Measurements from ENCODE around the gene PHC2.

Gene PHC2

GRCh38 chr1:33443705-33444180 is 12.8 kb upstream of the PHC2 start:
- no peaks in the 10 kb centered on the region for H3K27me3 ChIP-seq (ENCODE audit: control insufficient read depth, insufficient read depth, low read length)
- no peak overlapping the region for H3K9ac ChIP-seq (ENCODE audit: low read depth, low read length)
- no peaks in the 10 kb centered on the region for H3K36me3 ChIP-seq (ENCODE audit: insufficient read depth, low read length)
- no peak overlapping the region for H3K4me3 ChIP-seq (ENCODE audit: low read length)
- no peaks in the 10 kb centered on the region for H3K9me3 ChIP-seq (replicated peaks; ENCODE audit: low read length)
- H3K4me2 ChIP-seq (ENCODE audit: low read length), result peak overlapping the region; percentile 9
- H3K4me1 ChIP-seq (ENCODE audit: control insufficient read depth, insufficient read depth, low read length), result peaks cover 28% of the 10 kb centered on the region

- Histone ChIP-seq H3K9me3 (replicated peaks; ENCODE audit: low read length) (no peaks in the 10 kb centered on the region), H3K4me1 (ENCODE audit: control insufficient read depth, insufficient read depth, low read length) (peaks cover 28% of the 10 kb centered on the region), H3K4me2 (ENCODE audit: low read length) (peak overlapping the region; percentile 25), H3K4me3 (ENCODE audit: low read length) (no peak overlapping the region), H3K27me3 (ENCODE audit: control insufficient read depth, insufficient read depth, low read length) (no peaks in the 10 kb centered on the region), H3K36me3 (ENCODE audit: insufficient read depth, low read length) (no peaks in the 10 kb centered on the region), H3K9ac (ENCODE audit: low read depth, low read length) (no peak overlapping the region)
Observed at GRCh38 chr1:33443080-33443704, 12.3 kb upstream of the PHC2 start.

GRCh38 chr1:33442141-33442540 is 11.2 kb upstream of the PHC2 start:
- Histone ChIP-seq H3K4me3 (ENCODE audit: low read length) (no peak overlapping the region), H3K4me2 (ENCODE audit: low read length) (peak overlapping the region; percentile 16), H3K9ac (ENCODE audit: low read depth, low read length) (no peak overlapping the region), H3K4me1 (ENCODE audit: control insufficient read depth, insufficient read depth, low read length) (peaks cover 28% of the 10 kb centered on the region), H3K27me3 (ENCODE audit: control insufficient read depth, insufficient read depth, low read length) (no peaks in the 10 kb centered on the region), H3K9me3 (replicated peaks; ENCODE audit: low read length) (no peaks in the 10 kb centered on the region), H3K36me3 (ENCODE audit: insufficient read depth, low read length) (no peaks in the 10 kb centered on the region)

- no peak overlapping the region for H3K4me3 ChIP-seq (ENCODE audit: low read length)
- H3K4me2 ChIP-seq (ENCODE audit: low read length), result no peak overlapping the region
- no peak overlapping the region for H3K9ac ChIP-seq (ENCODE audit: low read depth, low read length)
- no peaks in the 10 kb centered on the region for H3K9me3 ChIP-seq (replicated peaks; ENCODE audit: low read length)
- no peaks in the 10 kb centered on the region for H3K36me3 ChIP-seq (ENCODE audit: insufficient read depth, low read length)
- H3K27me3 ChIP-seq (ENCODE audit: control insufficient read depth, insufficient read depth, low read length), result no peaks in the 10 kb centered on the region
- peaks cover 28% of the 10 kb centered on the region for H3K4me1 ChIP-seq (ENCODE audit: control insufficient read depth, insufficient read depth, low read length)
Observed at GRCh38 chr1:33441088-33441745, 10.3 kb upstream of the PHC2 start.

- H3K27me3 ChIP-seq (ENCODE audit: control insufficient read depth, insufficient read depth, low read length), result no peaks in the 10 kb centered on the region
- no peak overlapping the region for H3K4me2 ChIP-seq (ENCODE audit: low read length)
- H3K9me3 ChIP-seq (replicated peaks; ENCODE audit: low read length), result no peaks in the 10 kb centered on the region
- H3K36me3 ChIP-seq (ENCODE audit: insufficient read depth, low read length), result no peaks in the 10 kb centered on the region
- no peak overlapping the region for H3K4me3 ChIP-seq (ENCODE audit: low read length)
- H3K4me1 ChIP-seq (ENCODE audit: control insufficient read depth, insufficient read depth, low read length), result peaks cover 44% of the 10 kb centered on the region
- H3K9ac ChIP-seq (ENCODE audit: low read depth, low read length), result no peak overlapping the region
Observed at GRCh38 chr1:33439662-33440061, 8.8 kb upstream of the PHC2 start.

- peaks cover 45% of the 10 kb centered on the region for H3K4me1 ChIP-seq (ENCODE audit: control insufficient read depth, insufficient read depth, low read length)
Observed at GRCh38 chr1:33438364-33439160, 7.7 kb upstream of the PHC2 start.

GRCh38 chr1:33436557-33437285 is 5.8 kb upstream of the PHC2 start:
- H3K4me3 ChIP-seq (ENCODE audit: low read length), result no peak overlapping the region
- no peak overlapping the region for H3K9ac ChIP-seq (ENCODE audit: low read depth, low read length)
- no peak overlapping the region for H3K4me2 ChIP-seq (ENCODE audit: low read length)
- peaks cover 38% of the 10 kb centered on the region for H3K4me1 ChIP-seq (ENCODE audit: control insufficient read depth, insufficient read depth, low read length)
- no peaks in the 10 kb centered on the region for H3K9me3 ChIP-seq (replicated peaks; ENCODE audit: low read length)
- H3K27me3 ChIP-seq (ENCODE audit: control insufficient read depth, insufficient read depth, low read length), result no peaks in the 10 kb centered on the region
- H3K36me3 ChIP-seq (ENCODE audit: insufficient read depth, low read length), result no peaks in the 10 kb centered on the region

More at GRCh38 chr1:33438364-33439160, 7.7 kb upstream of the PHC2 start:
- no peaks in the 10 kb centered on the region for H3K9me3 ChIP-seq (replicated peaks; ENCODE audit: low read length)
- no peak overlapping the region for H3K9ac ChIP-seq (ENCODE audit: low read depth, low read length)
- no peaks in the 10 kb centered on the region for H3K27me3 ChIP-seq (ENCODE audit: control insufficient read depth, insufficient read depth, low read length)
- H3K36me3 ChIP-seq (ENCODE audit: insufficient read depth, low read length), result no peaks in the 10 kb centered on the region
- H3K4me3 ChIP-seq (ENCODE audit: low read length), result no peak overlapping the region
- H3K4me2 ChIP-seq (ENCODE audit: low read length), result no peak overlapping the region

GRCh38 chr1:33435096-33435820 is 4.4 kb upstream of the PHC2 start:
- H3K27me3 ChIP-seq (ENCODE audit: control insufficient read depth, insufficient read depth, low read length), result no peaks in the 10 kb centered on the region
- H3K4me2 ChIP-seq (ENCODE audit: low read length), result peak overlapping the region; percentile 37
- peak overlapping the region; percentile 13 for H3K9ac ChIP-seq (ENCODE audit: low read depth, low read length)
- H3K9me3 ChIP-seq (replicated peaks; ENCODE audit: low read length), result no peaks in the 10 kb centered on the region
- H3K4me1 ChIP-seq (ENCODE audit: control insufficient read depth, insufficient read depth, low read length), result peaks cover 41% of the 10 kb centered on the region
- H3K36me3 ChIP-seq (ENCODE audit: insufficient read depth, low read length), result no peaks in the 10 kb centered on the region
- H3K4me3 ChIP-seq (ENCODE audit: low read length), result peak overlapping the region; percentile 28

- Histone ChIP-seq H3K4me1 (ENCODE audit: control insufficient read depth, insufficient read depth, low read length) (peaks cover 46% of the 10 kb centered on the region), H3K9me3 (replicated peaks; ENCODE audit: low read length) (no peaks in the 10 kb centered on the region), H3K27me3 (ENCODE audit: control insufficient read depth, insufficient read depth, low read length) (no peaks in the 10 kb centered on the region), H3K9ac (ENCODE audit: low read depth, low read length) (peak overlapping the region; percentile 16), H3K36me3 (ENCODE audit: insufficient read depth, low read length) (no peaks in the 10 kb centered on the region), H3K4me2 (ENCODE audit: low read length) (peak overlapping the region; percentile 37), H3K4me3 (ENCODE audit: low read length) (no peak overlapping the region)
Observed at GRCh38 chr1:33434363-33434750, 3.5 kb upstream of the PHC2 start.

- no peak overlapping the region for H3K4me3 ChIP-seq (ENCODE audit: low read length)
- H3K4me2 ChIP-seq (ENCODE audit: low read length), result peak overlapping the region; percentile 56
Observed at GRCh38 chr1:33433509-33434362, 2.8 kb upstream of the PHC2 start.

More at GRCh38 chr1:33433509-33434362, 2.8 kb upstream of the PHC2 start:
- H3K9ac ChIP-seq (ENCODE audit: low read depth, low read length), result peak overlapping the region; percentile 16
- no peaks in the 10 kb centered on the region for H3K36me3 ChIP-seq (ENCODE audit: insufficient read depth, low read length)
- peaks cover 49% of the 10 kb centered on the region for H3K4me1 ChIP-seq (ENCODE audit: control insufficient read depth, insufficient read depth, low read length)
- H3K9me3 ChIP-seq (replicated peaks; ENCODE audit: low read length), result no peaks in the 10 kb centered on the region
- H3K27me3 ChIP-seq (ENCODE audit: control insufficient read depth, insufficient read depth, low read length), result no peaks in the 10 kb centered on the region
